Measurements from ENCODE around the gene DGCR2.
"Not testable (repeated sequence)": the region's sequence is repeated elsewhere in the genome, so short reads cannot be mapped to it uniquely, and the experiment has no call there.

DGCR2 gene, protein sequence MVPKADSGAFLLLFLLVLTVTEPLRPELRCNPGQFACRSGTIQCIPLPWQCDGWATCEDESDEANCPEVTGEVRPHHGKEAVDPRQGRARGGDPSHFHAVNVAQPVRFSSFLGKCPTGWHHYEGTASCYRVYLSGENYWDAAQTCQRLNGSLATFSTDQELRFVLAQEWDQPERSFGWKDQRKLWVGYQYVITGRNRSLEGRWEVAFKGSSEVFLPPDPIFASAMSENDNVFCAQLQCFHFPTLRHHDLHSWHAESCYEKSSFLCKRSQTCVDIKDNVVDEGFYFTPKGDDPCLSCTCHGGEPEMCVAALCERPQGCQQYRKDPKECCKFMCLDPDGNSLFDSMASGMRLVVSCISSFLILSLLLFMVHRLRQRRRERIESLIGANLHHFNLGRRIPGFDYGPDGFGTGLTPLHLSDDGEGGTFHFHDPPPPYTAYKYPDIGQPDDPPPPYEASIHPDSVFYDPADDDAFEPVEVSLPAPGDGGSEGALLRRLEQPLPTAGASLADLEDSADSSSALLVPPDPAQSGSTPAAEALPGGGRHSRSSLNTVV

DNA sequence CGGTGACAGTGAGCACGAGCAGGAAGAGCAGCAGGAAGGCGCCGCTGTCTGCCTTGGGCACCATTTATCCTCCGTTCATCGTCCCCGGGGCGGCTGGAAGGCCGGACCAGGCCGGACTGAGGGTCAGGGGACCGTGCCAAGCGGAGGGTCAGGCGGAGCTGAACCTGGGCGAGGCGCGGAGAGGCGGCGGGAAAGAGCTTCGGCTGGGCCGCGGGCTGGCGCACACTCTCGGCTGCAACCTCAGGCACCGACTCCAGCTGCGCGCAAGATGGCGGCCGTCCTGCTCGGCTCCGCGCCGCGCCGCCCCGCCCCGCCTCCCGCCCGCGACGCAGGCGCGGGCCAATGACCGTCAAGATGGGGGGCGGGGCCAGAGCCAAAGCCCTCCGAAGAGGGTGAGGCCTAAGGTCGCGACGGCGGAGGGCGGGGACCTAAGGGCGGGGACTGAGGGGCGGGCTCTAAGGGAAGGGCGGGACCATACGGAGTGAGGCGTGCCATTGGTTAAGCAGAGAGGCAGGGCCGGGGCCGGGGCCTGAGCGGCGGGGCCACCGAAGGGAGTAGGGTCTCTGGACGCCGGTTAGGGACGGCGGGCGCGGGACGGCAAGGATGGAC lies at the start of gene DGCR2:
Gene DGCR2 (minus strand): TSS at position 270 of the 609 bp plus-strand sequence. CDS start 206 bp downstream, at position 64.
- in situ Hi-C loops (cut with HindIII; ENCODE audit: low sequenced_read_pairs) = no loop called here

DNA sequence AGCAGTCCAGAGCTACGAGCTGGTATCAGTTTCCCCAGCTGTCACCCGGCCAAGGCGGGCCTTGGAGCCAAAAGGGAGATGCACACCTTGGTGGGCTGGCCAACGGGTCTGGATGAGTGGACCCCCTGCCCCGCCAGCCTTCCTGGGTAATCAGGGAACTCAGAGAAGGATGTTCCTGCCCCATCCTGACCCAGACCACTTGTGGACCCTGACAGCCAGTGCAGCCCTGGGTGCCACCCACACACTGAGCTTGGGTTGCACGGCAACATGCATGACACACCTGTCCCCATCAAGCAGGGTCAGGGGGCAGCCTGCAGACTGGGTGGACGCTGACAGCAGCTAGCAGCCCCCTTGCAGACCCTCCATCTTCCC lies 47.7 kb upstream of the DGCR2 start:
- in situ Hi-C loops (cut with HindIII; ENCODE audit: low sequenced_read_pairs) = no loop called here

GRCh38 chr22:19169002-19169946 lies 47.1 kb upstream of the DGCR2 start:
- in situ Hi-C loops (cut with HindIII; ENCODE audit: low sequenced_read_pairs) = no loop called here

DNA sequence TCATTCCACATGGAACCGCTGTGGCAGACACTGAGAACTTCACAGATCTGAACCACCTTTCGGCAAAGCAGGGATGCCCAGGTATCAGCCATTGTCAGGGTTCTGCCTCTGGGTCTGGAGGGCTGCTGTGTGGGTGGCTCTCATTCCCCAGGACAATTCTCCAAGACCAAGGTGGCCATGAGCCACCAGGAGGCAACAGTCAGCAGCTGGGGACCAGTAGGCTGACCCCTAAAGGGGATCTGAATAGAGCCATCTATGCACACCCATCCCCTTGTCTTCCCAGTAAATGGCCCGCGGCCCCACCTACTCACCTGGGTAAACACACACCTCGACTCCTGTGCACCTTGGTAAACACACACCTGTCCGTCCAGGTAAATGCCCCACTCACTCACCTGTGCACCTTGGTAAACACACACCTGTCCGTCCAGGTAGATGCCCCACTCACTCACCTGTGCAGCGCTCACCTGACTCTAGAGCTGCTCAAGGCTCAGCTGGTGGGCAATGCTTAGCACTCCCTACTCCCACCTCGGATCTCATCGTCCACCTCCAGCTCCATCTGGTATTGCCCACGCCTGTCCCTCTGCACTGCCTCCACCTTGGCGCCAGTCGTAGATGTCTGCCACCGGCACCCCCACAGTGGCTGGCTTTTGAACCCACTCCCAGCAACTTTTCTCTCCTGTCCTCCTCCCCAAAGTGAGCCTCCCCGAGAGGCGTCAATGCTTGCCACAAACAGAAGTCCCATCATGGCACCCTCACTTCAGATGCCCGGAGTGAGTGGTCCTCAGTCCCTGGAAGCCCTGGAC lies 46.1 kb upstream of the DGCR2 start:
- in situ Hi-C loops (cut with HindIII; ENCODE audit: low sequenced_read_pairs) = no loop called here

DNA sequence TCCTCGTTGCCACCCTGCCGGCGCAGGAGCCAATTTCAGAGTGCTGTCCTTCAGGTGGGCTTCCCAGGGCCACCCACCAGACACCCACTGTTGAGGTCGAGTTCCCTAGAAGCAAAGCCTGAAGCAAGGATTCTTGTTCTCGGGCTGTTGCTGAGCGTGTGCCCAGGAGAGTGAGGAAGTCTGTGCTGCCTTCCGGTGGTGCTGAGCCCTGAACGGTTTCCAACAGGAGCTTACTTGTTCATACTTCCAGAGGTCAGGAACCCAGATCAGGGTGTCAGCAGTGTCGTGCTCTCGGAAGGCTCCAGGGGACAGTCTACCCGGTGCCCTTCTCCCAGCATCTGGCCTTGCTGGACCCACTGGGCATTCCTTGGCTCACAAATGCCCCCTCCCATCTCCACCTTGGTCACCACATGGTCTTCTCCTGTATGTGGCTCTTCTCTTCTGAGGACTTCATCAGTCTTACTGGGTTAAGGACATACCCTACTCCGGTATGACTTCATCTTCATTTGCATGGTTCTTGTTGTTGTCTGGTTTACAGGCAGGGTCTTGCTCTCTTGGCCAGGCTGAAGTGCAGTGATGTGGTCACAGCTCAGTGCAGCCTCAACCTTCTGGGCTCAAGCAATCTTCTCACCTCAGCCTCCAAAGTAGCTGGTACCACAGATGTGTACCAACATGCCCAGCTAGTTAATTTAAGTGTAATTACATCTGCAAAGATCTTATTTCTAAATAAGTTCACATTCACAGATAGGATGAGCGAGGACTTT lies 45.1 kb upstream of the DGCR2 start:
- in situ Hi-C loops (cut with HindIII; ENCODE audit: low sequenced_read_pairs) = no loop called here

DNA sequence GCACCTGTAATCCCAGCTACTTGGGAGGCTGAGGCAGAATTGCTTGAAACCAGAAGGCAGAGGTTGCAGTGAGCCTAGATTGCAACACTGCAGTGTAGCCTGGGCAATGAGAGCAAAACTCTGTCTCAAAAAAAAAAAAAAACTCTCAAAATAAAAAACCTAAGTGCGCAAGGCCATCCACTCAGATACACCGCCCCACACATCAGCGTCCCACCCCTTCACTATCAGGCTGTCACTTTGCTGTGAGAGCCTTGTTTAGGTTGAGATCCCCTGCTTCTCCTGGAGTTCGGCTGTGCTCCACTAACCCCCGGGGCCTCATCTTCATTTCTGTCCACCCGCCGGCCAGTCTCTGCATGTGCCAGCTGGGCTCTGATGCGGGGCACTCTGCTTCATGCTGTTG lies 44.2 kb upstream of the DGCR2 start:
- in situ Hi-C loops (cut with HindIII; ENCODE audit: low sequenced_read_pairs) = no loop called here

- in situ Hi-C loops (cut with HindIII; ENCODE audit: low sequenced_read_pairs) = no loop called here
Observed at GRCh38 chr22:19164425-19164824, 42.2 kb upstream of the DGCR2 start.

- in situ Hi-C loops (cut with HindIII; ENCODE audit: low sequenced_read_pairs) = not testable (repeated sequence)
Observed at GRCh38 chr22:19158649-19159048, 36.4 kb upstream of the DGCR2 start.

DNA sequence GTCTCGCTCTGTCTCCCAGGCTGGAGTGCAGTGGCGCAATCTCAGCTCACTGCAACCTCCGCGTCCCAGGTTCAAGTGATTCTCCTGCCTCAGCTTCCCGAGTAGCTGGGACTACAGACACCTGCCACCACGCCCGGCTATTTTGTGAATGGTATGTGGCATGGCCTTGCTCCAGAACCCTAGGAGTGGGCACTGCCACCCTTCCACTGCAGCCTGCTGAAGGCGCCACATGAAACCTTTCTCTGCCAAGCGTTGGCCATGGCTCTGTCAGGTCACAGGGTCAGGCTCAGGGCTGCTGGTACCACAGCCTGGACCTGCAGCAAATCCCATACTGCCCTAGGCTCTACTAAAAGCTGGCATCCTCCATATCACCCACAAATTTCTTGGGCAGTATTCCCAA lies 33.9 kb upstream of the DGCR2 start:
- in situ Hi-C loops (cut with HindIII; ENCODE audit: low sequenced_read_pairs) = not testable (repeated sequence)

DNA sequence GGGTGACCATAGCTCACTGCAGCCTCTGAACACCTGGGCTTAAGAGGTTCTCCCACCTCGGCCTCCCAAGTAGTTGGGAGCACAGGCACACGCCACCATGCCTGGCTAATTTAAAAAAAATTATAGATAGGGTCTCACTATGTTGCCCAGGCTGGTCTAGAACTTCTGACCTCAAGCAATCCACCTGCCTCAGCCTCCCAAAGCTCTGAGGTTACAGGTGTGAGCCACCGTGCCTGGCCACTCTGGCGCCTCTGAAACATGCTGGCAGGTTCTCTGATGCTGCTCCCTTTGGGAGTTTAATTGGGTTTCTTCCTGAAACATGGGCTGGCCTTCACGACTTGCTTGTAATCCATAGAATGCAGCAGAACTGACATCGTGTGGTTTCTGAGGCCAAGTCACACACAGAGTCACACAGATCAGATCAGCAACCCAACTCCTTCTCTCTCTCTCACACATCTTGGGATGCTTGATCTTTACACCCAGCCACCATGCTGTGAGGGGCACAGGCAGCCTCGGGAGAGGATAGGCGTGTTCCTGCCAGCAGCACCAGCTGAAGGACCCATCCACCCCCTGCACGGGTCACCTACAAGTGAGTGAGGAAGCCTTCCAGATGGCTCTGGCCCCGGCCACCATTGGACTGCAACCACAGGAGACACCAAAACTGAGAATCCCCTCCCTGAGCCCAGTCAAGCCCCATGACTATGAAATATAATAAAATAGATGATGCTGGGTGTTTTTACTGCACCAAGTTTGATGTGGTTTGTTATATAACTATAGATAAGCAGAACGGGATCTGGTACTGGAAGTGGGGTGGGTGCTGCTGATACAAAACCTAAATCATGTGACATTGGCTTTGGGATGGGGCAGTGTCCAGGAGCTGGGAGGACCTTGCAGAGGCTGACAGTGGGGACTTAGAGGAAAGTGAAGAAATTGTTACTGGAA lies 31.0 kb upstream of the DGCR2 start:
- in situ Hi-C loops (cut with HindIII; ENCODE audit: low sequenced_read_pairs) = no loop called here

GRCh38 chr22:19151329-19152191 lies 29.3 kb upstream of the DGCR2 start:
- in situ Hi-C loops (cut with HindIII; ENCODE audit: low sequenced_read_pairs) = no loop called here

- in situ Hi-C loops (cut with HindIII; ENCODE audit: low sequenced_read_pairs) = no loop called here
Observed at GRCh38 chr22:19150482-19151328, 28.5 kb upstream of the DGCR2 start.

DNA sequence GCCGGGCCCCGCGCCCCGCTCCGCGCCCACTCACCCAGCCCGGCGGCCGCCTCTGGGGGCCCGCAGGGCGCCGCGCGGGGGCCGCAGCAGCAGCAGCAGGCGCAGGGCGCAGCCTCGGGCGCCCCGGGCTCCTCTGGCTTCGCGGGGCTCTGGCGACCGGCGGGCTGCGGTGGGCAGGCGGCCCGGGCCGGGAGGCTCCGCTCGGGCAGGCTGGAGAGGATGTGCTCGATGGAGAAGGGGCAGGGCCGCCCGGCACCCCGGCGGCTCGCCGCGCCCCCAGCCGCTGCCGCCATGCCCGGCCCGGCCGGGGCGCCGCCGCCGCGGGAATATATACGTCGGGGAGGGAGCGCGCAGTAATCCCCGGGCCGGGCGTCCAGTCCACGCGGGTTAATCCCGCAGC lies 27.8 kb upstream of the DGCR2 start, which contains the start of gene GSC2:
Gene GSC2 (minus strand): TSS at position 302 of the 400 bp plus-strand sequence. CDS start 9 bp downstream, at position 293.
- in situ Hi-C loops (cut with HindIII; ENCODE audit: low sequenced_read_pairs) = no loop called here

DNA sequence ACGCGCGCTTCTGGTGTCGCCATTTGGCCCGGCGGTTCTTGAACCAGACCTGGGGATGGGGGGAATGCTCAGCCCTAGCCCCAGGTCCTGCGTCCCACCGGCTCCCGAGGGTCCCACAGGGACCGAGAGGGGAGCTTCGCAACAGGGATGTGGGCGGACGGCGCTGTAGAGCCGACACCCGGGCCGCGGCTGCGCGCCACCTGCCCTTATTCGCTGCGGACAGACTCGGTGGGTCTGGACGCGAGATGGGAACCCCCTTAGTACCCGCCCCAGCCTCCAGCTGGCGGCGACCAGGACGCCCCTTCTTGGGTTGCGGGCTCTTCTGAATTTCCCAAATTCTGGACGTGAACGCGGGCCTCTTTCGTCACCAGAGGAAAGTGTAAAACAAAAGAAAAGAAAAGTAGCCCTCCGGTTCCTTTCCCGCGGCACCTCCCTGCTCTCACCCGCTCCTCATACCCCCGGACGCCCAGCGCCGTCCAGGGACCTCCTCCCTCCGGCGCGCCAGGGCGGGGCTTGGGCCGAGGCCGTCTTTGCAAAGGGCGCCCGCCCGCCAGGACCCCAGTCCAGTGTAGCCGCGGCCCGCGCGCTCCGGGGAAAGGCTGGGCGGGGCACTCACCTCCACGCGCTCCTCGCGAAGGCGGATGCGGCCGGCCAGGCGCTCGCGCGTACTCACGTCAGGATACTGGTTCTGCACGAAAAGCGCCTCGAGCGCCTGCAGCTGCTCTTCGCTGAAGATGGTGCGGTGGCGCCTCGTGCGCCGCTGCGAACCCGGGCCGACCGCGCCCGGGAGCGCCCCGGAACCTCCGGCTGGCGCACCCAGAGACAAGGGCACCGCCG lies 27.1 kb upstream of the DGCR2 start:
- in situ Hi-C loops (cut with HindIII; ENCODE audit: low sequenced_read_pairs) = no loop called here

GRCh38 chr22:19148417-19149046 lies 26.3 kb upstream of the DGCR2 start:
- in situ Hi-C loops (cut with HindIII; ENCODE audit: low sequenced_read_pairs) = no loop called here

All from endothelial cell of hepatic sinusoid (primary cell).